Mesodermal cell (in vitro differentiated cells): ENCODE results near the gene PRRC2B.
"Not testable (repeated sequence)": the region's sequence is repeated elsewhere in the genome, so short reads cannot be mapped to it uniquely, and the experiment has no call there.

ENCODE experiments used
- H3K27ac ChIP-seq: 2 replicates; pipeline ENCODE4 v1.7.0; 2013; ENCODE audit warnings: mild to moderate bottlenecking, low read depth, low read length, moderate library complexity; ENCODE audit not compliant: severe bottlenecking
- H3K36me3 ChIP-seq: 2 replicates; pipeline ENCODE4 v1.7.1; 2013; ENCODE audit warnings: mild to moderate bottlenecking, low read length, moderate library complexity; ENCODE audit not compliant: control insufficient read depth, insufficient read depth
- H3K4me1 ChIP-seq: one replicate; pipeline ENCODE4 v1.7.1; 2013; ENCODE audit warnings: mild to moderate bottlenecking, low read length; ENCODE audit not compliant: insufficient read depth, control insufficient read depth, poor library complexity, severe bottlenecking
- H3K4me3 ChIP-seq: 2 replicates; pipeline ENCODE4 v1.7.0; 2013; ENCODE audit warnings: low read length, control low read depth, mild to moderate bottlenecking; ENCODE audit not compliant: insufficient read depth, poor library complexity, severe bottlenecking; ENCODE audit errors: extremely low read depth
- H3K9me3 ChIP-seq: 2 replicates; pipeline ENCODE4 v1.7.1; 2013; ENCODE audit warnings: mild to moderate bottlenecking, low read length, moderate library complexity; ENCODE audit not compliant: control insufficient read depth
- WGBS, 2 experiments: methylation state at CpG; one replicate each; pipeline ENCODE4 v1.1.5; 2013; ENCODE audit warnings: missing lambda C conversion rate in 2 of 2; ENCODE audit not compliant: insufficient coverage in 2 of 2; 5-methylcytosine and 5-hydroxymethylcytosine counted together

The PRRC2B gene

GRCh38 chr9:131469951-131470350 is 76.1 kb downstream of the PRRC2B start:
- no peaks in the 10 kb centered on the region for H3K9me3 ChIP-seq
- 97 to 98% methylated on average over 16 of the region's 16 CpGs for WGBS, 2 experiments
- H3K36me3 ChIP-seq = peaks cover 91% of the 10 kb centered on the region
- no peak overlapping the region for H3K27ac ChIP-seq
- H3K4me1 ChIP-seq = no peaks in the 10 kb centered on the region
- no peak overlapping the region for H3K4me3 ChIP-seq

GRCh38 chr9:131470581-131470991 is 76.7 kb downstream of the PRRC2B start:
- H3K4me1 ChIP-seq = no peaks in the 10 kb centered on the region
- 96 to 97% methylated on average over 6 to 12 of the region's 12 CpGs for WGBS, 2 experiments
- H3K27ac ChIP-seq = no peak overlapping the region
- no peaks in the 10 kb centered on the region for H3K9me3 ChIP-seq
- no peak overlapping the region for H3K4me3 ChIP-seq
- peaks cover 91% of the 10 kb centered on the region for H3K36me3 ChIP-seq

DNA sequence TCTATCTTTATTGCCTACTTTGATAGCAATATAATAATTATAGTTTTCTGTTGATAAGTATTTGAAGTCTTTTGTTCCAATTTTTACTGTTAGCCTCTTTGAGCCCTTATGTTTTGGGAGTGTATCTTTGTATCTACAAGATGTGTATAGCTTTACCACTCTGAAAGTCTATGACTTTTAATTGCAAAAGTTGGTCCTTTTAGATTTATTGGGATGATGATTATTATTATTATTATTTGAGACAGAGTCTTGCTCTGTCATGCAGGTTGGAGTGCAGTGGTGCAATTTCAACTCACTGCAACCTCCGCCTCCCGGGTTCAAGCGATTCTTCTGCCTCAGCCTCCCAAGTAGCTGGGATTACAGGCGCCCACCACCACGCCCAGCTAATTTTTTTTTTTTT is 78.2 kb downstream of the PRRC2B start:
- H3K36me3 ChIP-seq = peaks cover 94% of the 10 kb centered on the region
- WGBS, 2 experiments = 100% methylated on average over 3 of the region's 5 CpGs; no CpG with 5 or more reads in 1 of the 2 experiments
- H3K4me3 ChIP-seq, H3K4me1 ChIP-seq, H3K27ac ChIP-seq, H3K9me3 ChIP-seq: not testable (repeated sequence)

DNA sequence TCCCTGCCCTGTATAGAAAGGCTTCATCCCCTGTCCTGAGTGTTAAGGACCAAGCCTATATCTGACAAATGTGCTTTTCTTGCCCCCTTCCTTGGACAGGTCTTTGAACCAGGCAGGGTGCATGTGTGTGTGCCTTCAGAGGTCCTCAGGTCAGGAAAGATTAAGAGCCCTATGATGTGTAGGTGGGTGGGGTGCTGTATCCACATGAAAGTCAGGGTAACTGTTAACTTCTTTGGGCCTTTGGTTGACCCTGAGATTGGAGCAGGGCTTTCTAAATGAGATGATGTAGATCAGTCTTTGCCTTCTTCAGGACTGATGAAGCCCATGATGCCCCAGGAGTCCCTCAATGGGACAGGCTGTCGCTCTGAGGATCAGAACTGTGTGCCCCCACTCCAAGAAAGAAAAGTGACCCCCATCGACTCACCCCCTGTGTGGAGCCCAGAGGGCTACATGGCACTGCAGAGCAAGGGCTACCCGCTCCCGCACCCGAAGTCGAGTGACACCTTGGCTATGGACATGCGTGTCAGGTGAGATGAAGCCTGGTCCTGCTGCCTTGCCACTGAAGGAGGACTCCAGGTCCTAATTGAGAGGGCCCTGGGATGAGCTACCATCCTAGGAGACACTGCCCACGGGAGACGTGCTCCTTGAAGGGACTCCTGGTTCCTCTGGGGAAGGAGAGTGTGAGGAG is 79.5 kb downstream of the PRRC2B start:
- H3K36me3 ChIP-seq = peaks cover 94% of the 10 kb centered on the region
- H3K9me3 ChIP-seq = no peaks in the 10 kb centered on the region
- H3K4me1 ChIP-seq = peaks cover 3% of the 10 kb centered on the region
- WGBS, 2 experiments = 99% methylated on average over 8 to 9 of the region's 9 CpGs
- peak overlapping the region; percentile 6 for H3K27ac ChIP-seq
- H3K4me3 ChIP-seq = no peak overlapping the region

- peak overlapping the region; percentile 6 for H3K27ac ChIP-seq
- H3K36me3 ChIP-seq = peaks cover 94% of the 10 kb centered on the region
- 97 to 98% methylated on average over 8 to 10 of the region's 10 CpGs for WGBS, 2 experiments
Measured at GRCh38 chr9:131473891-131474290, 80.0 kb downstream of the PRRC2B start.

DNA sequence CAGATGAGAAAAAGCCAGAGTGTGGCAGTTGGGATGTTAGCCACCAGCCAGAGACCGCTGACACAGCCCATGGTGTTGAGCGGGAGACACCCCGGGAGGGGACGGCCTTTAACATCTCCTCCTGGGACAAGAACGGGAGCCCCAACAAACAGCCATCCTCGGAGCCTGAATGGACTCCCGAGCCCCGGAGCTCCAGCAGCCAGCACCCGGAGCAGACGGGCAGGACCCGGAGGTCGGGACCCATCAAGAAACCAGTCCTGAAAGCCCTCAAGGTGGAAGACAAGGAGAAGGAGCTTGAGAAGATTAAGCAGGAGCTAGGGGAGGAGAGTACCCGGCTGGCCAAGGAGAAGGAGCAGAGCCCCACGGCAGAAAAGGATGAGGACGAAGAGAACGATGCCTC is 80.8 kb downstream of the PRRC2B start:
- Histone ChIP-seq H3K9me3 (no peaks in the 10 kb centered on the region), H3K4me1 (peaks cover 3% of the 10 kb centered on the region), H3K36me3 (peaks cover 94% of the 10 kb centered on the region), H3K27ac (no peak overlapping the region), H3K4me3 (no peak overlapping the region)
- WGBS, 2 experiments = 98 to 99% methylated on average over 14 to 16 of the region's 16 CpGs

More at GRCh38 chr9:131473891-131474290, 80.0 kb downstream of the PRRC2B start:
- no peak overlapping the region for H3K4me3 ChIP-seq
- H3K4me1 ChIP-seq = peaks cover 3% of the 10 kb centered on the region
- H3K9me3 ChIP-seq = no peaks in the 10 kb centered on the region

DNA sequence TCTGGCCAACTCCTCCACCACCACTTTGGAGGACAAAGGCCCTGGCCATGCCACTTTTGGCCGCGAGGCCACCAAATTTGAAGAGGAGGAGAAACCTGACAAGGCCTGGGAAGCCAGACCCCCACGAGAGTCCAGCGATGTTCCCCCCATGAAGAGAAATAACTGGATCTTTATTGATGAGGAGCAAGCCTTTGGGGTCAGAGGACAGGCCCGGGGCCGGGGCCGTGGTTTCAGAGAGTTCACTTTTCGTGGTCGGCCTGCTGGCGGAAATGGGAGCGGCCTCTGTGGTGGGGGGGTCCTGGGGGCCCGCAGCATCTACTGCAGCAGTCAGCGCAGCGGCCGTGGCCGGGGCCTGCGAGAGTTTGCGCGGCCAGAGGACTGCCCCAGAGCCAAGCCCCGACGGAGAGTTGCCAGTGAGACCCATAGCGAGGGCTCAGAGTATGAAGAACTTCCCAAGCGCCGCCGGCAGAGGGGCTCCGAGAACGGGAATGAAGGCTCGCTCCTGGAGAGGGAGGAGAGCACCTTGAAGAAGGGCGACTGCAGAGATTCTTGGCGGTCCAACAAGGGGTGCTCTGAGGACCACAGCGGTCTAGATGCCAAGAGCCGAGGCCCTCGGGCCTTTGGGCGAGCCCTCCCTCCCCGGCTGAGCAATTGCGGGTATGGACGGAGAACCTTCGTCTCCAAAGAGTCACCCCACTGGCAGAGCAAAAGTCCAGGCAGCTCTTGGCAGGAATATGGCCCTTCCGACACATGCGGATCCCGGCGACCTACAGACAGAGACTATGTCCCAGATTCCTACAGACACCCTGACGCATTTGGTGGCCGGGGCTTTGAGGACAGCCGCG is 81.4 kb downstream of the PRRC2B start:
- H3K27ac ChIP-seq = no peak overlapping the region
- no peak overlapping the region for H3K4me3 ChIP-seq
- no peaks in the 10 kb centered on the region for H3K9me3 ChIP-seq
- WGBS, 2 experiments = 97 to 98% methylated on average over 43 to 44 of the region's 46 CpGs
- H3K4me1 ChIP-seq = peaks cover 3% of the 10 kb centered on the region
- H3K36me3 ChIP-seq = peaks cover 94% of the 10 kb centered on the region

GRCh38 chr9:131475956-131476776 is 82.3 kb downstream of the PRRC2B start:
- peaks cover 92% of the 10 kb centered on the region for H3K36me3 ChIP-seq
- peak overlapping the region; percentile 10 for H3K27ac ChIP-seq
- H3K4me1 ChIP-seq = peaks cover 3% of the 10 kb centered on the region
- H3K4me3 ChIP-seq = no peak overlapping the region
- no peaks in the 10 kb centered on the region for H3K9me3 ChIP-seq
- WGBS, 2 experiments = 95 to 96% methylated on average over 24 to 36 of the region's 40 CpGs

DNA sequence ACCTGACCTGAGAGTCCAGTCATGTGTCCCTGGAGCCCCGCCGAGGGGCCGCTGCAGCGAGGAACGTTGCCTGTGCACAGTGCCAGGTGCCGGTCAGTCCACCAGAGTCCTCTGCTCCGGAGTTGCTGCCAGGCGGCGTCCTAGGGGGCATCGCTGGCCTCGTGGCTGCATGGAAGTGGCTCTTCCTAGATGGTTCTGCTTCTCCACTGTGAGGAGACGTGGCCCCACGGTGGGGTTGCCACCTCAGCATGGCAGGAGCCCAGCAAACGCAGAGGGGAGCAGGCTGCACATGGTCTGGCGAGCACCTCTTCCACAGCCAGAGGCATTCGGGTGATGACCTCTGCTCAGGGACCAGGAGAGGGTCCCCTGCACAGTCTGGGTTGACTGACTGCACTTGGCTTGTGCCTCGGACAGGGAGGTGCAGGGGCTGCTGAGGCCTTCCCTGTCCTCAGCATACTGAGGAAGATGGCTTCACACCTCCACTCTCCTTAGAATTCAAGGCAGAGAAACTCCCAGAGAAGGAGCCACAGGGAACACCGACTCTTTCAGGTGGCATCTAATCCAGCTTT is 83.0 kb downstream of the PRRC2B start:
- WGBS, 2 experiments = 96 to 98% methylated on average over 17 to 18 of the region's 18 CpGs
- no peaks in the 10 kb centered on the region for H3K9me3 ChIP-seq
- H3K4me3 ChIP-seq = no peak overlapping the region
- peaks cover 3% of the 10 kb centered on the region for H3K4me1 ChIP-seq
- H3K36me3 ChIP-seq = peaks cover 92% of the 10 kb centered on the region
- no peak overlapping the region for H3K27ac ChIP-seq

GRCh38 chr9:131477367-131477766 is 83.5 kb downstream of the PRRC2B start:
- WGBS, 2 experiments = 94 to 96% methylated on average over 8 to 9 of the region's 11 CpGs
- H3K36me3 ChIP-seq = peaks cover 97% of the 10 kb centered on the region
- H3K9me3 ChIP-seq = no peaks in the 10 kb centered on the region
- peaks cover 3% of the 10 kb centered on the region for H3K4me1 ChIP-seq
- H3K27ac ChIP-seq = no peak overlapping the region
- no peak overlapping the region for H3K4me3 ChIP-seq
